Ovary (tissue), 10 donors: ENCODE measurements around the gene EIF4E. TPM values are rescaled to one million over a fixed set of nuclear protein-coding genes. Genes with fewer than 3 reads are reported as not detected.

Source experiments
- DNase-seq, 5 donors: peaks; one replicate each; pipeline ENCODE4 v3.0.0-alpha.2; 2019 to 2020
- H3K27ac ChIP-seq, 2 donors: fragments of 200-600 bp; one replicate each; pipeline versions ENCODE4 v1.5.1 to v1.8.0; 2019 to 2022
- H3K27me3 ChIP-seq: fragments of 200-600 bp; one replicate; pipeline ENCODE4 v1.8.0; 2022
- H3K36me3 ChIP-seq: fragments of 200-600 bp; sonication (generic); one replicate; pipeline ENCODE4 v1.5.1; 2019
- H3K4me1 ChIP-seq: one replicate; pipeline ENCODE4 v1.8.1; 2013; ENCODE audit warnings: mild to moderate bottlenecking, moderate library complexity; ENCODE audit not compliant: insufficient read depth
- H3K4me3 ChIP-seq: fragments of 200-600 bp; sonication (generic); one replicate; pipeline ENCODE4 v1.5.1; 2017
- H3K9me3 ChIP-seq, 2 donors: fragments of 200-600 bp in 1 of 2; sonication (generic) in 1 of 2; one replicate each; pipeline versions ENCODE4 v1.5.1 to v1.8.1; 2013 to 2019; ENCODE audit warnings: mild to moderate bottlenecking in 1 of 2, moderate library complexity in 1 of 2
- EP300 ChIP-seq: sonication (generic); formaldehyde crosslinking; IDR thresholded peaks from one replicate; pipeline ENCODE4 v1.6.1; 2017; ENCODE audit warnings: antibody characterized with exemption
- POLR2A ChIP-seq: fragments of 450-650 bp; IDR thresholded peaks from one replicate; pipeline ENCODE4 v1.6.1; 2017; ENCODE audit warnings: antibody characterized with exemption, mild to moderate bottlenecking, moderate library complexity
- WGBS, 3 donors: extraction: QIAGEN DNeasy Blood & Tissue Kit in 1 of 3; methylation state at CpG; one replicate each; pipeline versions ENCODE4 v1.1.5 to v1.1.7; 2013 to 2017; 5-methylcytosine and 5-hydroxymethylcytosine counted together
- intact Hi-C, 4 donors: fragments of 100-400 bp; cut with DNase I; formaldehyde crosslinking; loops; one replicate each; pipeline versions ENCODE4 v1.11.0 to v1.15.1; 2022 to 2023
- long read RNA-seq, 3 donors: library from polyadenylated mRNA in 2 of 3; unstranded in 2 of 3; transcript quantifications; one replicate each; pipeline ENCODE4 v2.0.0 and lab custom pipeline, GENCODE V29; 2021 to 2026
- polyA plus RNA-seq, 2 donors: library from polyadenylated mRNA; stranded (reverse); fragments of 200-250 nt in 1 of 2; fragments of 350-450 nt in 1 of 2; fragmentation: Illumina TruSeq in 1 of 2; extraction: RNeasy Lipid Tissue Mini Kit (QIAGEN cat#74804) in 1 of 2; gene quantifications; one replicate each; pipeline ENCODE4 v1.2.3, GENCODE V29; 2013 to 2014
- total RNA-seq, 7 donors: library from RNA; depleted of rRNA in 2 of 7; stranded (reverse); fragments of >200 nt in 2 of 7; fragmentation: NEBNext Ultra II Directional in 3 of 7; extraction: Animal tissue kit (Norgen Biotek cat#: 25700) in 3 of 7; gene quantifications; one replicate each; pipeline versions ENCODE4 v1.1.0 to v1.2.4, GENCODE V29; 2016 to 2023
- TF ChIP-seq, protein P1 (sequence below), 3 donors: fragments of 450-650 bp in 2 of 3; fragments of 200-600 bp in 1 of 3; IDR thresholded peaks; one replicate each; pipeline versions ENCODE4 v1.5.1 to v1.8.0; 2016 to 2022; ENCODE audit warnings: antibody characterized with exemption in 3 of 3, mild to moderate bottlenecking in 1 of 3
- donor health status: DM: no; HTN: no; CAD: no; lungs with moderate emphysema.
- donor health status: DM: no; HTN: no; CAD: no.
- donor health status: Bipolar disorder and iron deficiency.
- donor health status: DM: yes; HTN: yes; CAD: no.
- donor health status: DM: no; HTN: no; CAD: no.
- donor health status: DM: yes; HTN: yes; CAD: no.

The EIF4E gene, protein sequence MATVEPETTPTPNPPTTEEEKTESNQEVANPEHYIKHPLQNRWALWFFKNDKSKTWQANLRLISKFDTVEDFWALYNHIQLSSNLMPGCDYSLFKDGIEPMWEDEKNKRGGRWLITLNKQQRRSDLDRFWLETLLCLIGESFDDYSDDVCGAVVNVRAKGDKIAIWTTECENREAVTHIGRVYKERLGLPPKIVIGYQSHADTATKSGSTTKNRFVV
- total RNA-seq (10 to 100 TPM; 48.6 to 74.4 (median 69.5) TPM), polyA plus RNA-seq (10 to 100 TPM; 26.7 to 56.9 TPM)
- long read RNA-seq, donor 1, full-length matches to known transcripts: 83 of 108 reads
- long read RNA-seq, donor 1, partial matches to known transcripts: 13 of 108 reads
- long read RNA-seq, donor 1, other reads (novel, unspliced or antisense): 12 of 108 reads
- long read RNA-seq, donor 2, full-length matches to known transcripts: 56 of 56 reads
- long read RNA-seq, donor 2, partial matches to known transcripts: 0 of 56 reads
- long read RNA-seq, donor 2, other reads (novel, unspliced or antisense): 0 of 56 reads
- long read RNA-seq, donor 3, full-length matches to known transcripts: 43 of 48 reads
- long read RNA-seq, donor 3, partial matches to known transcripts: 2 of 48 reads
- long read RNA-seq, donor 3, other reads (novel, unspliced or antisense): 3 of 48 reads

DNA sequence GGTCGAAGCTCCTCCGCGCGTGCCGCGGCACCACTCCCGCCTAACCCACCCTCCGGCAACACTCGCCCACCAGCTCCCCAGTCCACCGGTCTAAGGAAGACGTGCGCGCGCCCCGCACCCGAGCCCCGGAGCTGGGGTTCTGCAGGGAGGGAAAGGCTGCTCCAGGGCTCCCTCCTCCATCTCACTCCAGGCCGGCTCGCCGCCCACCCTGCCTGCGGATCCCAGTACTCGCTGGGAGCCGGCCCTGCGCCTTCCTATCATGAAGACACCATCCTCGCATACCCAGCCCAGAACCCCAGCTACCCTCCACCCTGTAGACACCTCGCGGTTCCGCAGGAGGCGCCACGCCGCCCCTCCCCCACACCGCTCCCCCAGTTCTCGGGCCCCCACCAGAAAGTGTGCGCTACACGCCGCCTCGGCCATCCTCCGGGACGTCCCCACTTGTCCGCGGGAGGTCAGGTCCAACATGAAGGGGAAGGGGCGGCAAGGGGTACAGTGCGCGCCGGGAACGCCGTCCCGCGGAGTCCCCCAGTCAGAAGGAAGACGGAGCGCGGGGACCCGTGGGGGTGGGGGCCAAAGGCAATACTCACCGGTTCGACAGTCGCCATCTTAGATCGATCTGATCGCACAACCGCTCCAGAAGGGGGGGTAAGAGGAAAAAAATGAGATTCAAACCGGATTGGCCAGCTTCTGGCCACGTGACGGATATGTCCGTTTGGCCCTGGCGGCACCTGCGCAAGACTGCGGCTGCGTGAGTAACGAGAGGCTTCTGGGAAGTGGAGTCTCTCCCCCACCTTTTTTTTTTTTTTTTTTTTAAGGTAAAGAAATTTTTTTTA lies at the start of gene EIF4E:
Gene EIF4E, minus strand, starts transcription at position 629 of the 836 bp plus-strand sequence. Its CDS starts 21 bp downstream, at position 608.
- intact Hi-C loops: no loop called here
- peak; percentile 94 to 98 (median 98) for DNase-seq
- no peaks in the 10 kb centered on the region for H3K27me3 ChIP-seq
- TF ChIP-seq, protein P1, sequence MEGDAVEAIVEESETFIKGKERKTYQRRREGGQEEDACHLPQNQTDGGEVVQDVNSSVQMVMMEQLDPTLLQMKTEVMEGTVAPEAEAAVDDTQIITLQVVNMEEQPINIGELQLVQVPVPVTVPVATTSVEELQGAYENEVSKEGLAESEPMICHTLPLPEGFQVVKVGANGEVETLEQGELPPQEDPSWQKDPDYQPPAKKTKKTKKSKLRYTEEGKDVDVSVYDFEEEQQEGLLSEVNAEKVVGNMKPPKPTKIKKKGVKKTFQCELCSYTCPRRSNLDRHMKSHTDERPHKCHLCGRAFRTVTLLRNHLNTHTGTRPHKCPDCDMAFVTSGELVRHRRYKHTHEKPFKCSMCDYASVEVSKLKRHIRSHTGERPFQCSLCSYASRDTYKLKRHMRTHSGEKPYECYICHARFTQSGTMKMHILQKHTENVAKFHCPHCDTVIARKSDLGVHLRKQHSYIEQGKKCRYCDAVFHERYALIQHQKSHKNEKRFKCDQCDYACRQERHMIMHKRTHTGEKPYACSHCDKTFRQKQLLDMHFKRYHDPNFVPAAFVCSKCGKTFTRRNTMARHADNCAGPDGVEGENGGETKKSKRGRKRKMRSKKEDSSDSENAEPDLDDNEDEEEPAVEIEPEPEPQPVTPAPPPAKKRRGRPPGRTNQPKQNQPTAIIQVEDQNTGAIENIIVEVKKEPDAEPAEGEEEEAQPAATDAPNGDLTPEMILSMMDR (IDR thresholded peaks at IDR 0.05): peak; percentile 6 to 36 (median 26)
- TF ChIP-seq POLR2A (peak; percentile 65), EP300 (no peak)
- no peaks in the 10 kb centered on the region for H3K36me3 ChIP-seq
- peak within 1 kb of the TSS; percentile 97 for H3K4me3 ChIP-seq
- WGBS, 3 donors: 0 to 1% (median 1%) methylated on average over 59 to 68 of the region's 68 CpGs
- no peaks in the 10 kb centered on the region for H3K4me1 ChIP-seq
- no peaks in the 10 kb centered on the region for H3K9me3 ChIP-seq
- peak within 1 kb of the TSS; percentile 76 to 92 for H3K27ac ChIP-seq

DNA sequence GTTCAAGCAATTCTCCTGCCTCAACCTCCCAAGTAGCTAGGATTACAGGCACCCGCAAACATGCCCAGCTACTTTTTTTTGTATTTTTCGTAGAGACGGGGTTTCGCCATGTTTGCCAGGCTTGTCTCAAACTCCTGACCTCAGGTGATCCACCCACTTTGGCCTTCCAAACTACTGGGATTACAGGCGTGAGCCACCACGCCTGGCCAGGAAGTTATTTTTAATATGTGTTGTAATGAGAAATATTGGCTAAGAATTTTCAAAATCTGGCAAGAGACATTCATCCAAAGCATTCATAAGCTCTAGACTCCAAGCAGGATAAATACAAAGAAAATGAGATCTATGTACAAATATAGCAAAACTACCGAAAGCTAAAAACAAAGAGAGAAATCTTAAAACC lies 48.6 kb upstream of the EIF4E start:
- Histone ChIP-seq H3K4me3 (no peak overlapping the region), H3K4me1 (no peaks in the 10 kb centered on the region), H3K9me3 (no peaks in the 10 kb centered on the region), H3K27ac (no peak overlapping the region), H3K27me3 (no peaks in the 10 kb centered on the region), H3K36me3 (no peaks in the 10 kb centered on the region)
- TF ChIP-seq, protein P1 (IDR thresholded peaks at IDR 0.05): no peak
- TF ChIP-seq POLR2A: no peak
- no peak for TF ChIP-seq EP300
- no peak for DNase-seq
- 76 to 82% (median 77%) methylated on average over 7 of the region's 7 CpGs for WGBS, 3 donors
- intact Hi-C loops: no loop called here

DNA sequence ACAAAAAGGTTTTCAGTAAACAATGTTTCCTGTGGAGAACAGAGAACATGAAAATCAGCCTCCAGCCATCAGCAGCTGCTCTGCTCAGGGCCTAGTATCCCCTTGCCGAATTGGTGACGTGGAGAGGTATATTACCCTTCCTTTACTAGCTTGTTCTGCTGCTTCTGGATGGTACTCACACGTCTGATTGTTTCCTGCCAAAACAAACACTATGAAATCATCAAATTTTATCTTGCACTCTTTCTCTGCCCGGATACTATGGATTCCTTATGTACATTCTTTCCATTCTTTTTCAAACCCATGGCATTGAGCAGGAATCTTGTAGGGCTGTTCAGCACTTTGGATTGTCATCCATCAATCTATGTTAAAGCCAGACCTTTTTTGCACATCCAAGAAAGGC lies 47.8 kb upstream of the EIF4E start:
- 53 to 63% (median 61%) methylated on average over 4 of the region's 4 CpGs for WGBS, 3 donors
- H3K36me3 ChIP-seq: no peaks in the 10 kb centered on the region

More for the DNA sequence above, 47.8 kb upstream of the EIF4E start:
- no peaks in the 10 kb centered on the region for H3K27me3 ChIP-seq
- intact Hi-C loops: no loop called here
- no peak for TF ChIP-seq POLR2A
- no peak for TF ChIP-seq EP300
- TF ChIP-seq, protein P1 (IDR thresholded peaks at IDR 0.05): no peak
- no peaks in the 10 kb centered on the region for H3K9me3 ChIP-seq
- H3K4me1 ChIP-seq: no peaks in the 10 kb centered on the region
- DNase-seq: no peak
- H3K27ac ChIP-seq: no peak overlapping the region
- no peak overlapping the region for H3K4me3 ChIP-seq
